Prostate gland (tissue), 2 donors: ENCODE results near the gene SIGLEC14. TPM values are rescaled to one million over a fixed set of nuclear protein-coding genes. Genes with fewer than 3 reads are reported as not detected.

Source experiments
- DNase-seq: peaks from one replicate; pipeline ENCODE4 v3.0.0-alpha.2; 2019; ENCODE audit warnings: low spot score
- H3K27ac ChIP-seq, 2 donors: fragments of 200-600 bp; sonication (generic); 2 replicates each; pipeline ENCODE4 v1.5.1; 2017 to 2019
- H3K27me3 ChIP-seq: fragments of 200-600 bp; sonication (generic); replicated peaks from 2 replicates; pipeline ENCODE4 v1.5.1; 2019; ENCODE audit not compliant: insufficient read depth
- H3K36me3 ChIP-seq, 2 donors: fragments of 200-600 bp; sonication (generic); 1 replicate in 1 of 2; 2 replicates in 1 of 2; pipeline versions ENCODE4 v1.5.1 to v1.8.1; 2017 to 2019
- H3K4me1 ChIP-seq: fragments of 200-600 bp; sonication (generic); replicated peaks from 2 replicates; pipeline ENCODE4 v1.5.1; 2019
- H3K4me3 ChIP-seq, 2 donors: fragments of 200-600 bp; sonication (generic); 2 replicates each; pipeline ENCODE4 v1.5.1; 2017 to 2019
- H3K9me3 ChIP-seq: fragments of 200-600 bp; sonication (generic); 2 replicates; pipeline ENCODE4 v1.5.1; 2017
- CTCF ChIP-seq, 4 experiments: fragments of 200-600 bp in 2 of 4; fragments of 450-650 bp in 2 of 4; sonication (generic) in 2 of 4; IDR thresholded peaks; 1 replicate in 3 of 4; 2 replicates in 1 of 4; pipeline ENCODE4 v1.5.1; 2016 to 2019; ENCODE audit warnings: antibody characterized with exemption in 4 of 4, mild to moderate bottlenecking in 2 of 4, moderate library complexity in 2 of 4
- POLR2A ChIP-seq: fragments of 450-650 bp; IDR thresholded peaks from one replicate; pipeline ENCODE4 v1.6.1; 2016; ENCODE audit warnings: antibody characterized with exemption, mild to moderate bottlenecking
- POLR2AphosphoS5 ChIP-seq: sonication (generic); formaldehyde crosslinking; IDR thresholded peaks from one replicate; pipeline ENCODE4 v1.6.1; 2017; ENCODE audit warnings: antibody characterized with exemption
- WGBS: methylation state at CpG from one replicate; pipeline ENCODE4 v1.1.5; 2018; 5-methylcytosine and 5-hydroxymethylcytosine counted together
- intact Hi-C: fragments of 100-400 bp; cut with DNase I; formaldehyde crosslinking; loops from one replicate; pipeline ENCODE4 v1.14.2; 2022
- total RNA-seq, 2 donors: library from RNA; depleted of rRNA; stranded (reverse); fragments of >200 nt; gene quantifications; one replicate each; pipeline ENCODE4 v1.1.0, GENCODE V29; 2016

The SIGLEC14 gene
- total RNA-seq, 2 donors from 2014 or later, result 1.8 to 8.0 TPM

DNA sequence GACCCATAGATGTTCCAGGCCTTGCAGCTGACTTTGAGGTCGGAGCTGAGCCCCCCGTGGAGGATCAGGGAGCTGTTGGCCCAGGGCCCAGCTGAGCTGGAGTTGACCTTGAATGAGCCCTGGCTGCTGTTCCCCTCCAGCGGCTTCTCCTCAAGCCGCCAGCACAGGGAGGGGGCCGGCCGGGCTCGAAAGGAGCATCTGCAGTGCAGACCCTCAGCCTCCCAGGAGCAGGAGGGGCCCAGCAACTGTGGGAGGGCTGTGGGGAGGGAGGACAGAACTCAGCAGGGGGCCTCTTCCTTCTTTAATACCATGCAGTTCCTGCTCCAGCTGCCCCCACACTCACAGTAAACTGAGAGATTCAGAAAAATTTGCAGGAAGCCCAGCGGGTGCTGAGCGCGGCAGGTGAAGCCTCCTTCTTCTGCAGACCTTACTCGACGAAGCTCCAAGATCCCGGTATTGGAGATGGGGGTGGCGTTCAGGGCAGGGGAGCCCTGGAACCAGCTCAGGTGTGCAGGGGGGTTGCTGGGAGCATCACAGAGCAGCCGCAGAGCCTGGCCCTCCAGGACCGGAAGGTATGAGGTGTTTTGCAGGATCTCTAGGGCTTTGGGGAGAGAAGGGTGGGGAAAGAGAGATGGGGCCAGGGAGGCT, 19.0 kb downstream of the SIGLEC14 start:
- 54% methylated on average over 16 of the region's 16 CpGs for WGBS
- Histone ChIP-seq H3K9me3 (no peaks in the 10 kb centered on the region), H3K4me3 (no peak overlapping the region), H3K36me3 (no peaks in the 10 kb centered on the region), H3K27me3 (no peaks in the 10 kb centered on the region), H3K27ac (no peak overlapping the region), H3K4me1 (no peaks in the 10 kb centered on the region)
- DNase-seq, result no peak
- no peak for TF ChIP-seq POLR2AphosphoS5
- TF ChIP-seq CTCF (IDR thresholded peaks at IDR 0.05), result no peak
- TF ChIP-seq POLR2A, result no peak
- intact Hi-C loops, result no loop called here

DNA sequence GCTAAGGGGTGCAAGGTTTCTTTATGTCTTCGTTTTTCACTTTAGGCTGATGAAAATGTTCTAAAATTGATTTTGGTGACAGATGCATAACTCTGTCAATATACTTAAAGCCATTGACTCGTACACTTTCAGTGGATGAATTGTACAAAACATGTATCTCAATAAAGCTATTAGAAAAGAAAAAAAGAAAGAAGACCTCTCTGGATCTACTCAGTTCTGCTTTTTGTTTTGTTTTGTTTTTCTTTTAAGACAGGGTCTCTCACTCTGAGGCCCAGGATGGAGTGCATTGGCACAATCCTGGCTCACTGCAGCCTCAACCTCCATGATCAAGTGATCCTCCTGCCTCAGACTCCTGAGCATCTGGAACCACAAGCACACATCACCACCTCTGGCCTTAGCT, 19.9 kb downstream of the SIGLEC14 start:
- Histone ChIP-seq H3K9me3 (no peaks in the 10 kb centered on the region), H3K36me3 (no peaks in the 10 kb centered on the region), H3K4me1 (no peaks in the 10 kb centered on the region), H3K4me3 (no peak overlapping the region), H3K27me3 (no peaks in the 10 kb centered on the region), H3K27ac (no peak overlapping the region)
- WGBS, result 70% methylated on average over 2 of the region's 2 CpGs
- TF ChIP-seq CTCF (IDR thresholded peaks at IDR 0.05), result no peak
- TF ChIP-seq POLR2A, result no peak
- TF ChIP-seq POLR2AphosphoS5, result no peak
- DNase-seq, result no peak
- intact Hi-C loops, result no loop called here

- 43% methylated on average over 2 of the region's 2 CpGs for WGBS
- Histone ChIP-seq H3K27ac (no peak overlapping the region), H3K9me3 (no peaks in the 10 kb centered on the region), H3K36me3 (no peaks in the 10 kb centered on the region), H3K27me3 (no peaks in the 10 kb centered on the region), H3K4me3 (no peak overlapping the region), H3K4me1 (no peaks in the 10 kb centered on the region)
- intact Hi-C loops, result no loop called here
- no peak for DNase-seq
- no peak for TF ChIP-seq CTCF (IDR thresholded peaks at IDR 0.05)
- no peak for TF ChIP-seq POLR2AphosphoS5
- no peak for TF ChIP-seq POLR2A
Measured at GRCh38 chr19:51621178-51621577, 25.4 kb downstream of the SIGLEC14 start.

GRCh38 chr19:51615991-51616390, 30.6 kb downstream of the SIGLEC14 start:
- 69% methylated on average over 7 of the region's 7 CpGs for WGBS
- H3K36me3 ChIP-seq, result no peaks in the 10 kb centered on the region

More at GRCh38 chr19:51615991-51616390, 30.6 kb downstream of the SIGLEC14 start:
- Histone ChIP-seq H3K27me3 (no peaks in the 10 kb centered on the region), H3K9me3 (no peaks in the 10 kb centered on the region), H3K27ac (no peak overlapping the region), H3K4me3 (no peak overlapping the region), H3K4me1 (no peaks in the 10 kb centered on the region)
- intact Hi-C loops, result no loop called here
- TF ChIP-seq CTCF (IDR thresholded peaks at IDR 0.05) (no peak), POLR2AphosphoS5 (no peak), POLR2A (no peak)
- DNase-seq, result no peak
